Endodermal cell (in vitro differentiated cells): ENCODE results near the gene SNTB2. TPM values are rescaled to one million over a fixed set of nuclear protein-coding genes. Genes with fewer than 3 reads are reported as not detected.
A peak's percentile ranks its signal among the peaks of the same experiment; 100 is the strongest.

ENCODE experiments used
- DNase-seq: peaks from one replicate; pipeline ENCODE4 v3.0.0-alpha.2; 2017
- H3K27ac ChIP-seq: 2 replicates; pipeline ENCODE4 v1.5.1; 2013; ENCODE audit warnings: mild to moderate bottlenecking, low read depth, low read length, moderate library complexity
- H3K27me3 ChIP-seq: 2 replicates; pipeline ENCODE4 v1.6.1; 2013; ENCODE audit warnings: mild to moderate bottlenecking, low read length, moderate library complexity; ENCODE audit not compliant: insufficient read depth, control insufficient read depth, poor library complexity, severe bottlenecking
- H3K36me3 ChIP-seq: 2 replicates; pipeline ENCODE4 v1.7.0; 2013; ENCODE audit warnings: mild to moderate bottlenecking, low read length, moderate library complexity; ENCODE audit not compliant: control insufficient read depth, insufficient read depth
- H3K4me1 ChIP-seq: one replicate; pipeline ENCODE4 v1.7.0; 2013; ENCODE audit warnings: low read length; ENCODE audit not compliant: control insufficient read depth, insufficient read depth
- H3K4me3 ChIP-seq: 2 replicates; pipeline ENCODE4 v1.5.1; 2013; ENCODE audit warnings: mild to moderate bottlenecking, low read length, moderate library complexity
- H3K9ac ChIP-seq: 2 replicates; pipeline ENCODE4 v1.6.1; 2013; ENCODE audit warnings: mild to moderate bottlenecking, low read length, moderate library complexity; ENCODE audit not compliant: poor library complexity, severe bottlenecking; ENCODE audit errors: extremely low read depth
- H3K9me3 ChIP-seq: 2 replicates; pipeline ENCODE4 v1.6.1; 2013; ENCODE audit warnings: mild to moderate bottlenecking, low read length, moderate library complexity; ENCODE audit not compliant: control insufficient read depth
- H3K27ac Mint-ChIP-seq: 2 replicates; pipeline ENCODE4 v1.8.0; 2020; ENCODE audit warnings: mixed read lengths
- H3K27me3 Mint-ChIP-seq: 2 replicates; pipeline ENCODE4 v1.8.0; 2021; ENCODE audit warnings: mild to moderate bottlenecking, mixed read lengths; ENCODE audit not compliant: insufficient read depth
- H3K36me3 Mint-ChIP-seq: 2 replicates; pipeline ENCODE4 v1.8.0; 2020; ENCODE audit warnings: low read depth, mixed read lengths
- H3K4me1 Mint-ChIP-seq: 2 replicates; pipeline ENCODE4 v1.8.0; 2020; ENCODE audit warnings: mixed read lengths
- H3K4me3 Mint-ChIP-seq: 2 replicates; pipeline ENCODE4 v1.8.0; 2020; ENCODE audit warnings: mild to moderate bottlenecking, moderate library complexity, mixed read lengths
- H3K9me3 Mint-ChIP-seq: 2 replicates; pipeline ENCODE4 v1.8.0; 2020; ENCODE audit warnings: mild to moderate bottlenecking, mixed read lengths
- CTCF ChIP-seq: fragments of 200-600 bp; sonication (generic); conservative IDR thresholded peaks from 2 replicates; pipeline ENCODE4 v1.5.0; 2021; ENCODE audit warnings: antibody characterized with exemption, mild to moderate bottlenecking
- WGBS, 2 experiments: methylation state at CpG; one replicate each; pipeline versions ENCODE4 v1.1.5 to v1.1.7; 2013; ENCODE audit warnings: missing lambda C conversion rate in 2 of 2, mixed read lengths in 1 of 2; ENCODE audit not compliant: insufficient coverage in 1 of 2, insufficient read length in 1 of 2; 5-methylcytosine and 5-hydroxymethylcytosine counted together
- total RNA-seq, 2 donors: library from RNA; stranded (reverse); fragmentation: NEBNext Ultra II Directional in 1 of 2; extraction: Animal tissue kit (Norgen Biotek cat#: 25700) in 1 of 2; gene quantifications; 2 replicates in 1 of 2; 3 replicates in 1 of 2; pipeline ENCODE4 v1.2.1, GENCODE V29; 2021

SNTB2 gene
- total RNA-seq, 2 donors from 2014 or later: 15.4 to 24.1 TPM

DNA sequence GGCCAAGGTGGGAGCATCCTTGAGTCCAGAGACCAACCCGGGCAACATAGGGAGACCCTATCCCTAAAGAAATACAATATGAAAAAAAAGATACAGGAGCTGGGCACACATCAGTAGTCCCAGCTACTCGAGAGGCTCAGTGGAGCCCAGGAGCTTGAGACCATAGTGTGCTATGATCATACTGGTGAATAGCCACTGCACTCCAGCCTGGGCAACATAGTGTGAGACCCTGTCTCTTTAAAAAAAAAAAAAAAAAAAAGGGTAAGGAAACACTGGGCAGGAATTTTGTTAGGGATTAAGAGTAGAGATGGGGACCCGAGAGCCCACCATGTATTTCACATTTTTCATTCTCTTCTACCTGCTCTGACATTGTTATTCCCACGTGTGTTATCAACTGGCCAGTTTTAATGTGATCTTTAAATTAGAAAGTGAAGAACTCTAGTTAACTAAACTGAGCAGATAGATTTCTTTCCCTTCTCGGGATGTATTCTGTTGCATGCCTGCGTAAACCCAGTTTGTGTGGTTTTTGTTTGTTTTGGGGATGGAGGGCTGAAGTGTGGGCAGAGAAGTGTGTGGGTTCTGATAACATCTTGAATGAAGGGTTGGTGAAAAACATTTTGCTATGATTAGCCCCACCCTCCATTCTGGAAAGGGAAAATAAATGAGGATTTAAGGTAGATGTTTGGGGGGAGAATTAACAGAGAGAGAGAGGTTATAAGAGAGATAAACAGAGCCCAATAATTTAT, 17.2 kb upstream of the SNTB2 start:
- Mint-ChIP-seq H3K36me3 (peaks cover 37% of the 10 kb centered on the region), H3K4me1 (peaks cover 15% of the 10 kb centered on the region), H3K4me3 (no peak overlapping the region), H3K27ac (peak overlapping the region; percentile 29), H3K9me3 (no peaks in the 10 kb centered on the region), H3K27me3 (no peaks in the 10 kb centered on the region)
- Histone ChIP-seq H3K9ac (no peak overlapping the region), H3K4me3 (peak overlapping the region; percentile 20), H3K27ac (no peak overlapping the region), H3K36me3 (peaks cover 41% of the 10 kb centered on the region), H3K9me3 (no peaks in the 10 kb centered on the region), H3K27me3 (no peaks in the 10 kb centered on the region), H3K4me1 (no peaks in the 10 kb centered on the region)
- TF ChIP-seq CTCF: no peak
- WGBS, 2 experiments: 87% methylated on average over 3 to 5 of the region's 6 CpGs
- DNase-seq: no peak

DNA sequence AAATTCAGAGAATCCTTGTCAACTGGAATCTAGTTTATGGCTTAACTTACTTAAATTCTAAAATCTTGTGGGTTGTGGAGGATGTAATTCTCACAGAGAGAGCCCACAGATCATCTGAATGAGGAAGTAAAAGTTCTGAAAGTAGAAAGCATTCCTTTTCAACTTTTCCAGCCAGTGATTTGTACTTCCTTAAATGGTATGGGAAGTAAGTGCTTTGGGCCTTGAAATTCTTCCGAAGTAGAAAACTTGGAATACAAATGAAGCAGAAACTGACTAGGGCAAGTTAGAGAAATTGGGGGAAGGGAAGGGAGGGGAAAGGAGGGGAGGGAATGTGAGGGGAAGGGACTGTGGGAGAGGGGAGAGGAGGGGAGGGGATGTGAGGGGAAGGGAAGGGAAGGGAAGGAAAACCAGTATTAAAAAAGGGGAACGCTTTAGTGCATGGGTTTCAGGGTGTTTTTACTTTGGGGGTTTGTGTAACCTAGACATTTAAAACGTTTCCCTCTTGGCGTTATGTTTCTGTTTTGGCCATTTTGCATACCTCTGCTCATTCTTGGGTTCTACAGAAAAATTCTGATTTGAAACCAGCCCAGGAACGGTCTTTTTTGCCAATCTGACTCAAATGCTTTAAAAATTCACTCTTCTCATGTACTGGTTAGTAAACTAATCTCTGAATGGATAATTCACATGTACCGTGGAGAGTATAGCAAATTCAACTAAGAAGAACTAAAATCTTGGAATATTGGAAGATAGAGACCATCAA, 15.5 kb upstream of the SNTB2 start:
- Histone ChIP-seq H3K27me3 (no peaks in the 10 kb centered on the region), H3K36me3 (peaks cover 25% of the 10 kb centered on the region), H3K9me3 (no peaks in the 10 kb centered on the region), H3K27ac (peak overlapping the region; percentile 41), H3K4me3 (no peak overlapping the region), H3K4me1 (no peaks in the 10 kb centered on the region), H3K9ac (no peak overlapping the region)
- no peak for TF ChIP-seq CTCF
- H3K36me3 Mint-ChIP-seq: peaks cover 23% of the 10 kb centered on the region
- DNase-seq: no peak
- no peaks in the 10 kb centered on the region for H3K9me3 Mint-ChIP-seq
- H3K4me1 Mint-ChIP-seq: peaks cover 15% of the 10 kb centered on the region
- H3K27ac Mint-ChIP-seq: no peak overlapping the region
- WGBS, 2 experiments: 84 to 86% methylated on average over 4 to 6 of the region's 6 CpGs
- H3K27me3 Mint-ChIP-seq: no peaks in the 10 kb centered on the region
- no peak overlapping the region for H3K4me3 Mint-ChIP-seq

GRCh38 chr16:69176033-69176800, 10.7 kb upstream of the SNTB2 start:
- DNase-seq: no peak
- Histone ChIP-seq H3K9me3 (no peaks in the 10 kb centered on the region), H3K4me3 (no peak overlapping the region), H3K36me3 (peaks cover 4% of the 10 kb centered on the region), H3K27ac (no peak overlapping the region), H3K27me3 (no peaks in the 10 kb centered on the region), H3K4me1 (no peaks in the 10 kb centered on the region), H3K9ac (no peak overlapping the region)
- TF ChIP-seq CTCF: no peak
- H3K4me3 Mint-ChIP-seq: no peak overlapping the region
- WGBS, 2 experiments: 89 to 97% methylated on average over 3 to 4 of the region's 4 CpGs
- no peaks in the 10 kb centered on the region for H3K9me3 Mint-ChIP-seq
- no peaks in the 10 kb centered on the region for H3K27me3 Mint-ChIP-seq
- no peak overlapping the region for H3K27ac Mint-ChIP-seq
- peaks cover 2% of the 10 kb centered on the region for H3K36me3 Mint-ChIP-seq
- H3K4me1 Mint-ChIP-seq: peaks cover 8% of the 10 kb centered on the region
